HL-60/S4 (cell line): Measurements from ENCODE around the gene PHACTR1.

Experiments
- in situ Hi-C: fragments of 300-500 bp; cut with MboI; formaldehyde crosslinking; loops from 2 replicates; pipeline ENCODE4 v1.14.3; 2022; ENCODE audit warnings: low sequenced_read_pairs

The PHACTR1 gene

GRCh38 chr6:13294499-13295069 is 578.0 kb downstream of the PHACTR1 start:
- in situ Hi-C loops, result no loop called here

- in situ Hi-C loops, result no loop called here
Measured at GRCh38 chr6:13295576-13295975, 579.0 kb downstream of the PHACTR1 start.

- in situ Hi-C loops, result no loop called here
Measured at GRCh38 chr6:13296536-13296997, 580.0 kb downstream of the PHACTR1 start.

GRCh38 chr6:13297391-13297790 is 580.8 kb downstream of the PHACTR1 start:
- in situ Hi-C loops, result no loop called here

GRCh38 chr6:13298446-13298845 is 581.9 kb downstream of the PHACTR1 start:
- in situ Hi-C loops, result no loop called here

- in situ Hi-C loops, result no loop called here
Measured at GRCh38 chr6:13299403-13299821, 582.8 kb downstream of the PHACTR1 start.

GRCh38 chr6:13299918-13300317 is 583.4 kb downstream of the PHACTR1 start:
- in situ Hi-C loops, result no loop called here

- in situ Hi-C loops, result no loop called here
Measured at GRCh38 chr6:13300643-13301590, 584.4 kb downstream of the PHACTR1 start.

GRCh38 chr6:13302291-13302690 is 585.7 kb downstream of the PHACTR1 start:
- in situ Hi-C loops, result no loop called here

GRCh38 chr6:13302751-13303667 is 586.4 kb downstream of the PHACTR1 start:
- in situ Hi-C loops, result no loop called here

GRCh38 chr6:13303668-13304017 is 587.1 kb downstream of the PHACTR1 start:
- in situ Hi-C loops, result no loop called here

GRCh38 chr6:13304101-13304500 is 587.5 kb downstream of the PHACTR1 start:
- in situ Hi-C loops, result no loop called here

- in situ Hi-C loops, result no loop called here
Measured at GRCh38 chr6:13304580-13305260, 588.2 kb downstream of the PHACTR1 start.

- in situ Hi-C loops, result no loop called here
Measured at GRCh38 chr6:13305288-13305687, 588.7 kb downstream of the PHACTR1 start.

- in situ Hi-C loops, result no loop called here
Measured at GRCh38 chr6:13305791-13306190, 589.2 kb downstream of the PHACTR1 start.

- in situ Hi-C loops, result no loop called here
Measured at GRCh38 chr6:13307508-13307995, 591.0 kb downstream of the PHACTR1 start.

- in situ Hi-C loops, result no loop called here
Measured at GRCh38 chr6:13308332-13308731, 591.8 kb downstream of the PHACTR1 start.

- in situ Hi-C loops, result no loop called here
Measured at GRCh38 chr6:13311155-13311554, 594.6 kb downstream of the PHACTR1 start.

- in situ Hi-C loops, result no loop called here
Measured at GRCh38 chr6:13314806-13315205, 598.2 kb downstream of the PHACTR1 start.

GRCh38 chr6:13315896-13316295 is 599.3 kb downstream of the PHACTR1 start:
- in situ Hi-C loops, result no loop called here
